Tibial nerve (tissue), 4 donors: Measurements from ENCODE around the gene ROBO3.

Source experiments
- EP300 ChIP-seq, 2 donors: sonication (generic); formaldehyde crosslinking; IDR thresholded peaks; one replicate each; pipeline ENCODE4 v1.6.1; 2017; ENCODE audit warnings: antibody characterized with exemption in 2 of 2, mild to moderate bottlenecking in 1 of 2
- TF ChIP-seq, protein P1 (sequence below), 5 experiments: fragments of 200-600 bp in 3 of 5; fragments of 450-650 bp in 2 of 5; sonication (generic) in 3 of 5; IDR thresholded peaks; one replicate each; pipeline ENCODE4 v1.5.1; 2016 to 2019; ENCODE audit warnings: antibody characterized with exemption in 5 of 5, mild to moderate bottlenecking in 3 of 5, moderate library complexity in 2 of 5

GRCh38 chr11:124876818-124877630, 11.8 kb downstream of the ROBO3 start:
- TF ChIP-seq, protein P1, sequence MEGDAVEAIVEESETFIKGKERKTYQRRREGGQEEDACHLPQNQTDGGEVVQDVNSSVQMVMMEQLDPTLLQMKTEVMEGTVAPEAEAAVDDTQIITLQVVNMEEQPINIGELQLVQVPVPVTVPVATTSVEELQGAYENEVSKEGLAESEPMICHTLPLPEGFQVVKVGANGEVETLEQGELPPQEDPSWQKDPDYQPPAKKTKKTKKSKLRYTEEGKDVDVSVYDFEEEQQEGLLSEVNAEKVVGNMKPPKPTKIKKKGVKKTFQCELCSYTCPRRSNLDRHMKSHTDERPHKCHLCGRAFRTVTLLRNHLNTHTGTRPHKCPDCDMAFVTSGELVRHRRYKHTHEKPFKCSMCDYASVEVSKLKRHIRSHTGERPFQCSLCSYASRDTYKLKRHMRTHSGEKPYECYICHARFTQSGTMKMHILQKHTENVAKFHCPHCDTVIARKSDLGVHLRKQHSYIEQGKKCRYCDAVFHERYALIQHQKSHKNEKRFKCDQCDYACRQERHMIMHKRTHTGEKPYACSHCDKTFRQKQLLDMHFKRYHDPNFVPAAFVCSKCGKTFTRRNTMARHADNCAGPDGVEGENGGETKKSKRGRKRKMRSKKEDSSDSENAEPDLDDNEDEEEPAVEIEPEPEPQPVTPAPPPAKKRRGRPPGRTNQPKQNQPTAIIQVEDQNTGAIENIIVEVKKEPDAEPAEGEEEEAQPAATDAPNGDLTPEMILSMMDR (IDR thresholded peaks at IDR 0.05) = no peak
- TF ChIP-seq EP300 (IDR thresholded peaks at IDR 0.05) = no peak
